AG04449 (cell line): ENCODE data around the gene BASP1.

Experiments used
- CTCF ChIA-PET: fragments of 350-600 bp; formaldehyde crosslinking; extraction: SDS; loops from one replicate; lab custom pipeline; 2021; ENCODE audit warnings: antibody characterized with exemption; lab: Yijun Ruan, JAX
- POLR2A ChIA-PET: fragments of 400-600, 350-600 bp; formaldehyde crosslinking; extraction: SDS; loops from one replicate; lab custom pipeline; 2020; ENCODE audit warnings: antibody characterized with exemption, inconsistent platforms; lab: Yijun Ruan, JAX
- DNase-seq: peaks from one replicate; pipeline ENCODE4 v3.0.0-alpha.2; 2010; ENCODE audit warnings: low read depth, low spot score
- H3K4me3 ChIP-seq: 2 replicates; pipeline ENCODE4 v1.5.1; 2011; ENCODE audit warnings: low read depth, mild to moderate bottlenecking, control low read depth, low read length
- CTCF ChIP-seq: IDR thresholded peaks from one replicate; pipeline ENCODE4 v1.5.1; 2011; ENCODE audit warnings: mild to moderate bottlenecking, moderate library complexity, low read length, control low read depth, inconsistent platforms; ENCODE audit not compliant: insufficient read depth; ENCODE audit errors: missing control alignments

BASP1 gene

GRCh38 chr5:17178373-17178675 lies 39.1 kb upstream of the BASP1 start:
- no peak overlapping the region for H3K4me3 ChIP-seq
- no peak for TF ChIP-seq CTCF
- ChIA-PET CTCF (interaction anchor here (0.9 to 3.2 kb wide), 3 partner anchors 9 to 245 kb away, joined by 4 to 10 read pairs (median 4); no protein-coding TSS in a partner anchor), POLR2A (interaction anchor here (1.1 kb wide), 1 partner anchor 242 kb away, joined by 3 read pairs; the partner anchor contains the start of gene MYO10)
- no peak for DNase-seq

GRCh38 chr5:17180330-17180843 lies 37.0 kb upstream of the BASP1 start:
- POLR2A ChIA-PET: interaction anchor here (0.5 to 1.9 kb wide), 4 partner anchors 23 to 264 kb away, joined by 4 to 12 read pairs (median 10); partner anchors contain the start of gene MYO10
- no peak for TF ChIP-seq CTCF
- H3K4me3 ChIP-seq: no peak overlapping the region
- no peak for DNase-seq
- CTCF ChIA-PET: interaction anchor here (1.2 to 2.8 kb wide), 5 partner anchors 10 to 391 kb away, joined by 3 to 19 read pairs (median 6); no protein-coding TSS in a partner anchor

GRCh38 chr5:17180864-17181723 lies 36.3 kb upstream of the BASP1 start:
- no peak for TF ChIP-seq CTCF
- CTCF ChIA-PET: interaction anchor here (1.3 to 2.8 kb wide), 4 partner anchors 9 to 392 kb away, joined by 4 to 19 read pairs (median 6); no protein-coding TSS in a partner anchor
- H3K4me3 ChIP-seq: no peak overlapping the region
- peak; percentile 98 for DNase-seq
- POLR2A ChIA-PET: interaction anchor here (0.5 to 1.9 kb wide), 4 partner anchors 24 to 265 kb away, joined by 4 to 12 read pairs (median 10); partner anchors contain the start of gene MYO10

- no peak for DNase-seq
- POLR2A ChIA-PET: no interaction called here
- CTCF ChIA-PET: interaction anchor here (0.7 kb wide), 1 partner anchor 11 kb away, joined by 3 read pairs; no protein-coding TSS in a partner anchor
- no peak for TF ChIP-seq CTCF
- H3K4me3 ChIP-seq: no peak overlapping the region
These were observed 34.9 kb upstream of the BASP1 start for GRCh38 chr5:17182494-17182893.

GRCh38 chr5:17182981-17183380 lies 34.5 kb upstream of the BASP1 start:
- no peak for DNase-seq
- POLR2A ChIA-PET: no interaction called here
- no peak overlapping the region for H3K4me3 ChIP-seq
- no peak for TF ChIP-seq CTCF
- CTCF ChIA-PET: interaction anchor here (0.7 kb wide), 1 partner anchor 10 kb away, joined by 3 read pairs; no protein-coding TSS in a partner anchor

- H3K4me3 ChIP-seq: no peak overlapping the region
- TF ChIP-seq CTCF: no peak
- CTCF ChIA-PET: interaction anchor here (1.3 to 9.8 kb wide), 2 partner anchors 255 to 392 kb away, joined by 7 to 190 read pairs; no protein-coding TSS in a partner anchor
- no peak for DNase-seq
- POLR2A ChIA-PET: no interaction called here
These were observed 33.6 kb upstream of the BASP1 start for GRCh38 chr5:17183831-17184230.
